GM18868 (cell line): ENCODE measurements around the gene FKBP1A.

Experiments used
- ATAC-seq: cut with Tn5 transposase; IDR thresholded peaks from one replicate; pipeline ENCODE4 v1.9.1; 2021; ENCODE audit warnings: mild to moderate bottlenecking, moderate library complexity; ENCODE audit not compliant: unreplicated experiment

FKBP1A gene

DNA sequence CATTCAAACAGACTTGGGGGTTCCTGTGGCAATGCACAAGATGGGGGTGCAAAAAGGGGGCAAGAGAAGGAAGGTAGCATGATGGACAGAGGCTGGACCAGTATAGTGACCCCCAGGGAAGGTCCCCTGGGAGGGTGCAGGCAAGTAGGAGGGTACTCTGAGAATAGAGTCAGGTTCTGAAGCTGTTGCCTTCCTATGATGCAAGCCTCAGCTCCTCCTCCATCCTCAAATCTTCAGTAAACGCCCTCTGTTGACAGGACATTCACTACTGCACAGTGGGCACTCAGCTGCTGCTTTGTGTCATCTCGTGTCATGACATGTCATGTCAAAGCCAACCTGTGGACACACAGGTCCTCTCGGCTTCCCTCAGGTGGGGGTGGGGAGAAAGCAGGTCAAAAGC lies 58.1 kb downstream of the FKBP1A start:
- ATAC-seq: no peak

DNA sequence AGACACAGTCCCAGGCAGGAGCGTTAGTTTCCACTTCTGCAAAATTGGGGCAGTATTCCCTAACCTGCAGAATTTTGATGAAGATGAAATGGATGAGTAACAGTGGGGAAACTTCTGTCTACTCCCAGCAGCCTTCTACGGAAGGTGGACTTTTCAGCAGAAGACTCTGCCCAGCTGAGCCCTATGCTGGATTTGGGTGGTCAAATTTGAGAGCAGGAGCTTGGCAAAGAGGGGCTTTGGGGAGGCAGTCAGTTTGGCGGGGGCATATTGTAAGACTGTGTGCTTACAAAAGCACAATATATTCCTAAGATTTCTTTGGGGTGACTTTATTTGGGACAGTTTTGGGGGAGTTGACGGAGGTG lies 58.5 kb downstream of the FKBP1A start:
- no peak for ATAC-seq

DNA sequence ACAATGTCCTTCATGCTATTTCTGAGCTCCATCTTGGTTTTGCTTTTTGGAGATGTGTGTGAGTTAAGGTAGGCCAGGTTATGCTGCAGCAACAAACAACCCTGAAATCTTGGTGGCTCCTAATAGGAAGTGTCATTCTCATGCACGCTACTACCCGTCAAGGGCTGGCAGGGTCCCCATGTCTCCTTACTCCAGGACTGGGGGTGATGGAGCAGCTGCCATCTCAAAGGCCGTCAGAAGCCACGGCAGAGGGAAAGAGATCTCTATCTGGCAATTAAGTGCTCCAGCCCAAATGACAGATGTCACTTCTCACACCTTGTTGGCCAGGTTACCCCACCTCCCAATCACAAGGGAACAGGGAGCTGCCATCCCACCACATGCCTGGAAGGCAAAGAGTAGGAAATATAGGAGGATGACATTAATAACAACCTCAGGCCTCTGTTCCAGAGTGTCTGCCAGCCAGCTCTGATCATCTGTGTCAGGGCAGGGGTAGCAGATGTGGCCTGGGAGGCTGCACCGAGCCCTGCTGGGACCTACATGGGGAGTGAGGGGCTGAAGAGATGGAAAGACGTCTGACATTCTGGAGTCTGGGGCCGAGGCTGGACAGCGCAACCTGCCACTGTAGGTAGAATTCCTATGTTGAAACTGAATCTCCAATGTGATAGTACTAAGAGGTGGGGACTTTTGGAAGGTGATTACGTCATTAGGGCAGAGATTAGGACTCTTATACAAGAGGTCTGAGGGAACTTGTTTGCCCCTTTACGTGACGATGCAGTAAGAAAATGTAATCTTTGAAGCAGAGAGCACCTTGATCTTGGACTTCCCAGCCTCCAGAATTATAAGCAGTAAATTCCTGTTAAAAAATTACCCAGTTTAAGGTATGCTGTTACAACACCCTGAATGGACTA lies 59.1 kb downstream of the FKBP1A start:
- ATAC-seq: no peak

DNA sequence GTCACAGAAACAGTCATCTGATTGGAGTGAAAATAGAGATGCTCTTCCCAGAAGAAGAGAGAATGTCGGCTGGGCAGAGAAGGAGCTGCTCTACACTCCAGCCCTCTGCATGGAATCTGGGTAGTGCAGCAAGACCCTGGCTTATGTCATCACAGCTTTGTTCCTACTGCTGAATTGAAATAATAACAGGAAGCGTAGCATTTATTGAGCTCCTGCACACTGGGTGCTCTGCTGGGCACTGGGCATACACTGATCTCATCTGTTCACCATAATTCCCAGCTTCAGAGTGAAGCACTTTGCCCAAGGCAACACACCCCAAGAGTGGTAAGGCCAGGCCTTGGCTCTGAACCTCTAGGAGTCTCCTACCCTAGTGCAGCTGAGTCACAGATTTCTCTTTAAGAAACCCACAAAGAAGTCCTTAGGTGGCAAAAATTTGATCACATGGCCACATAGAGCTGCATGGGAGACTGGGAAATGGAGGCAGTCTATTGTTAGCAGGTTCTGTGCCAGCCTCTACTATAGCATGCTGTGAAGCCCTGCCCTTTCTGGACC lies 60.0 kb downstream of the FKBP1A start:
- no peak for ATAC-seq

DNA sequence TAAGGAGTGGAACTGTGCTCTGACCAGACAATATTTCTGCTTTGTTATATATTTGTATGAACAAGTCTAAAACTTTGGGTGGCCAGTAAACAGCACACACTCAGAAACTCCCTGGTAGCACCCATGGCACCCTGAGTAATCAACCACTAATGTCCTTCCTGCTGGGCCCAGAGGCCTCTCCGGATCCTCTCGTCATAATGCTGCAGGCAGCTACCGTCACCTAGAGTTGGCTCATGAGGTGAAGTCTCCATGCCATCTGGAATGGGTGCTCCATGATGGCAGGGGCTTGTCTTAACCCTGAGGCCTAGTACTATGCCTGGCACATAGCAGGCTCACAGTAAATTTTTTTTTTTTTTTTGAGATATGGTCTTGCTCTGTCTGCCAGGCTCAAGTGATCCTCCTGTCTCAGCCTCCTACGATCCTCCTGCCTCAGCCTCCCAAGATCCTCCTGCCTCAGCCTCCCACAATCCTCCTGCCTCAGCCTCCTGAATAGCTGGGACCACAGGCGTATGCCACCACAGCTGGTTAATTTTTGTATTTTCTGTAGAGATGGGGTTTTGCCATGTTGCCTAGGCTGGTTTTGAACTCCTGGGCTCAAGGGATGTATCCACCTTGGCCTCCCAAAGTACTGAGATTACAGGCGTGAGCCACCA lies 60.9 kb downstream of the FKBP1A start:
- ATAC-seq: no peak

DNA sequence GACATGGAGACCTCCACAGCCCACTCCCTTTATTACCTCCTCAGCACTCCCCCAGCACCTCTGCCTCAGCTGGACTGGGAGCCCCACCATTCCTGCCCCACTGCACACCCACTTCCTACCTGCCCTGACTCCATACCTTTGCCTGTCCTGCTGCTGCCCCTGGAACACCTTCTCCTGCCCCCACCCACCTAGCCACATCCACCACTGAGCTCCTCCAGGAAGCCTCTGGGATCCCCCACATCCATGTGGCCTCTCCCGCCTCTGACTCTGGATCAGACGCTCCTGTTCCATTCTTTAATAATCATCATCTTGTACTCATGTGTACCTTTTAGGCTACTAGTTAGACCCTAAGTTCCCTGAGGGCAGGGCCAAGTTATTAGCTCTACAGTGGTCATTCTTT lies 61.8 kb downstream of the FKBP1A start:
- no peak for ATAC-seq

DNA sequence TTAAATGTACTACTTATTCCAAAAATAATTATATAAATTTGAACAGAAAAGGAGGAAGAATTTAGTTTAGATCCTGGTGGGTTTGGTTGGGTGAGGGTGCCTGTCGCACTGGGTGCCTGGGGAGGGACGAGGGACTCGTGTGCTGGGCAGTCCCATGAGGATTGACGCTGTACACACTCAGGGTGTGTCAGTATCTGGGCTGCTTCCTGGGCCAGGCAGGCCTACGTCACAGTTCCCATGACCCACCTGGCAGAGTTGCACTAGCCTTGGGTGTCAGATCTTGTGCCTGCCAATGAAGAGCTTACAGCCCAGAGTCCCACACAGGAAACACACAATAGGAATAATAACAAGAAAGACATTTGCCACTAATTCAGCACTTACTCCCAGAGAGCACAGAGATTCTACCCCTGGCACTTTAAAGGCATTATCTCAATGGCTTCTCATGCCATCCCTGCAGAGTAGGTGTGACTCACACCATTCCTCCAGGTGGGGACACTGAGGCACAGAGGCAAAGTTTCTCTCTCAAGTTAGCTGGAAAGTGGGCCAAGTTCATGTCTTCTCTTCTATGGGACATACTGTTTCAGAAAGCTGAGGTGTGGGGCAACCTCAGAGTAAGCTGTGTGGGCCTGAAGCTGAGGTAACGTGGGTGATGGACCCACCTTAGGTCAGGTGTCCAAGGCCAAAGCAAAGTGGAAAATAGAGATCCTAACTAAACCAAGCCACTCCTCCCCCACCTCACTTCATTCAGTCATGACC lies 62.6 kb downstream of the FKBP1A start:
- peak; percentile 46 for ATAC-seq

DNA sequence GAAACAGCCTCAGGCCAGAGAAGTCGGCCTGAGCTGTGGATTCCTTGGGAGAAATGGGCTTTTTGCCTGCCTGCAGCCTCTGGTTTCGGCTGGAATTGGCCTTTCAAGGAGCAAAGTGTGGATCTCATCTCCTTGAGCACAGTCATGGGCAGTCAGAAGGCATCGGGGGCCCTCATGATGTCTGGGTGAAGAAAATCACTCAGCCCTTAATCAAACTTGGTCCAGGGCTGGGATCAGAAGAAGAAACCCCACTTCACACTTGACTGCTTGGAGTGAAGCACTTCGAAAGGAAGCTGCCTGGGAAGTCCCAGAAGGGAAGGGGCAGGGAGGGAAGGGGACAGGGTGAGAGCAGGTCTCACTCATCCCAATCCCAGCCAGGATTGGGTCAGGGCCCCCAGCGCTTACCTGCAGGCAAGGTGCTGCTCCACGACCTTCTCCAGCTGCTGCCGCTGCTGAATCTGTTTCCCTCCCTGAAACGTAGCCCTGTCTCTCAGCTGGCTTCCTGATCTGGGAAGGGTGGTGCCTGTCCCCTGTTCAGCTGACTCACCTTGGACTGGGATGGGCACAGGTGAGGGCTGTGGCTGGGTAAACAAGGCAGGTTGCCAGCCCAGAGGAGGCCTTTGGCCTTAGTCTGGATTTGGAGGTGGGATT lies 64.0 kb downstream of the FKBP1A start, which contains the start of gene SDCBP2:
TSS of gene SDCBP2 (minus strand) at position 460 of the 651 bp plus-strand sequence. CDS start 8,723 bp downstream, outside the sequence.
- no peak for ATAC-seq

DNA sequence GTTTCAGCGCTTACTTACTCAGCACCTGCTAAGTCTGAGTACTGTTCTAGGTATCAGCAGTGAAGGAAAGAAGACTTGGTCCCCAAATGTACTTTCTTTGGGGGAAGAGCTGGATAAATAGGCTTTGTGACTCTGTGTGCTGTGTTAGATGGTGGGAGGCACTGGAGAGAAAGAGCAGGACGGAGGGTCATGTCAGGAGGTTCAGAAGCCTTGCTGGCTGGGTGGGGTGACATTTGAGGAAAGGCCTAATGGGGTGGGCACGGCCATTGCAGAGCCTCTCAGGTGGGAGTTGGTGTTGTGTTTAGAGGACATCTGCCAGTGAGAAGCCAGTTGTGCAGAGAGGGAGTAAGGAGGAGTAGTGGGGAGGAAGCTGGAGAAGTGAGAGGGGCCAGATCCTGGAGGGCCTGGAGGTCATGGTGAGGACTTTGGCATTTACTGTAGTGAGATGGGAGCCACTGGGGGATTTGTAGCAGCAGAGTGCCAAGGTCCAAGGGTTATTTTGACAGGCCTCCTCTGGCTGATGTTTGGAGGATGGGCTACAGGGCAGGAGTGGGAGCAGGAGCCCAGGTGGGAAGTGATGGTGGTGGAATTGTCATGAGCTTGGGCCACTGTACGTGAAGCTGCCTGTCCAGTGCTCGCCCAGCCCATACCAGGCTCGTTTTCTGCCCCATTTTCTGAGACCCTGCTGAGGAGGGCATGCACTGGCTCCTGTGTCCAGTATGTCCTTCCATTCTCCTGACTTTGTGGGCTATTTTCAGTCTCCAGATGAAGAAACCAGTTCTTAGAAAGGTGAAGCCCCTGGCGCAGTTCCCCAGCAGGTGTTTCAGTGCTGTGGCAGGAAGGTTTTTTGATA lies 64.8 kb downstream of the FKBP1A start:
- ATAC-seq: no peak

DNA sequence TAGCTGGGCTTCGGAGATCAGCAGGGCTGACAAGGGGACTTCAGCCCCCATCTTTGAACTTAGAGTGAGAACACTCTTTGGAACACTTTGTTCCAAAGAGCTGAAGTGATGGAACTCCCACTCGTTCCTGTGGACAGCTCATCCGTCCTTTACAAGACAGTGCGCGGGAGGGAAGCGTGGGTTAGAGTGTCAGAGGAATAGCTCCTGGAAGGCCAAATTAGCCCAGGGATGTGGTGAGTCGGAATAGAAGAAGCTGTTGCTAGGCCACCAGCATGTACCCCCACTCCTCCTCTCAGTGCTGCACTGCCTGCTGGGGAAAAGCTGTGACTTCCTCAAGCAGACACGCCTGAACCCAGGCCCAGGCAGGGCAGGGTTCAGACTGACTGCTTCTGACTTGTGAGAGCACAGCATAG lies 65.6 kb downstream of the FKBP1A start:
- ATAC-seq: no peak

DNA sequence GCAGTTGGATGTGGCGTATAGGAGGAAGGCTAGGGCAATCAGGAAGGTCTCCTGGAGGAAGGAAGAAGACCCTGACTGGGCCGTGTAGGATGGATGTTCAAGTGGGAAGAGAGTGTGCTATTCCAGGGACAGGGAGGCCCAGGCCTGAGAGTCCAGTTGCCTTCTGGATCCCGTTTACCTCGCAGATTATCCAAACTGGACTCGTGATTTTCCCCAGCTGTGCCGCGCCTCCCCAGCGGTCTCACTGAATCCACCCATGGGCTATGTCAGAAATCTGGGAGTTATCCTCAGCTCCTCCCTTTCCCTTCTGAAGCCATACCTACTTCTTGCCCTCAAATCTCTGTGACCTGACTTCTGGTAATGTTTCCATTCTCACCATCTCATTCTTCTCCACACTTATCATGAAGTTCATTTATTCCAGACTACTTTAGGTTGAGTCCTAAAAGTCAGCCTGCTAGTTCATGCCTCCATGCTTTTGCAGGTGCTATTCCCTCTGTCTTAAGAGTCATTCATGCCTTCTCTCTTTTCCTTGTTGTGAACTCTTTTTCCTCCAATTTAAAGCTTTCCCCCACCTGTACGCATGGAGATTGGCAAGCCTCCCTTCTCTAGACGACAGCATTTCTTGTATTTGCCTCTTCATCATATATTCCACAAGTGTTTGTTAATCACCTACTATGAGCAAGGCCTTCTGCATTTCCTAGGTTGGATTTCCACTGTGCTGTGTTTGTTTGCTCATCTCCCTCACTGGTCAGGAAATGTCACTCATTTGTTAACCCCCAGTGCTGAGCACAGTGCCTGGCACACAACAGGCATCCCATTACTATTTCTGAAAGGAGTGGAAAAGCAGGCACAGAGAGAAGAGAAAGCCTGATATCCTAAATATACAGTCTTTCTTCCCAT lies 66.6 kb downstream of the FKBP1A start:
- ATAC-seq: no peak

DNA sequence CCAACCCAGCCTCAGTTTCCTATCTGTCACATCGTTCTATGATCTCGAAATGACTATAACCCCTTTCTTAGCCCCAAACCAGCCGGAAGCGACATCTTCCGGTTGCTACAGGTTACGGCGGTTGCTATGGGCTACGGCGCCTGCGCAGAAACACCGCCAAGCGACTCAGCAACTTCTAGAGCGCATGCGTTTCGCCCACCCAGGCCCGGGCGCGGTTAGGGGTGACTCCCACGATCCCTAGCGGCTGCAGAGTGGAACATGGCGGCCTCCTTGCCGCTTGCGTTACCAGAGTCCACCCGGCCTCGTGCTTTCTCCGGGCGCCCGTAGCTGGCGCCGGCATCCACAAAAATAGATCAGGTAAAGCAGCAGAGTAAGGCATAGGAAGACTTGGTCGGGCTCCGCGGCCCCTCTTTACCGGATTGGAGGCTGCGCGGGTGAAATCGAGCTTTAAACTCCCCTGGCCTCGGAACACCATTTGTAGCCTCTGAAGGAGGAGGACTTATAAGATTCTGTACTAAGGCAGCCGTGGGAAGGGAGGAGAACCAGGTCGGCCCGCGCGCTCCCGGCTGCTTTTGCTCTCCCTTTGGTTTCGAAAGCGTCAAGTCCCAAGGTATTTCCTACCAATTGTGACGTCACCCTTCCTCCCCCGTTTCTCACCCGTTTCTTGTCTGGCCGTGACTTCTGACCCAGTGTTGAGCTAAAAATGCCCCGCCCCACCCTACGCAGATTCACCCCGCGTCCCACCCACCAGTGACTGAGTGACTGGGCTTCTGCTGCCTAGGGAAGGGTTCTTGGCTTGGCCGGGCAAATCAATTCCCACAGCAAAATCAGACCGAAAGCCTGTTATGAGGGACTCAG lies 67.5 kb downstream of the FKBP1A start:
- ATAC-seq: peak; percentile 83

DNA sequence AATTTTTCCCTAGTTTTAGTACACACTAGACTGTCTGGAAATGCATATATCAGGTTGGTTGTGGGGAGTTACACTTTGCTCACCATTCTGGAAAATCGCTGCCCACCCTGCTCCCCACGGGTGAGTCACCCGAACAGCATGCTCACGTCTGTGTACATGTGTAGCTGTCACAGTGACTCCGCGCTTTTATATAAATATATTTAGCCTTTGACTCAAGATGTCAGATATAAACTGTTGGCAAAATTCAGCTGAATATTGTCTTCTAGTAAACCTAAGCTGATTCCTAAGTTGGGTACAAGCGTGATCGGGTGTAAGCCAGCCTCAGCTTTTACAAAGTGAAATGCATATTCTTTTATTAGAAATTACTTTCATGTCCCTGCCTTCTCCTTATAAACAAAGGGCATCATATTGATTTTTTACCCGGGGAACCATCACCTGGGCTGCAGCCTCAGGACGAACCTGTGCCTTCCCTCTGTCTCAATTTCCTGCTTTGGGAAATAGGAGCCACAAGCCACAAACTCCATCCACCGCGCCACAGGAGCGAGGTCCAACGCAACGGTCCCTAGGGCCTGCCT lies 68.2 kb downstream of the FKBP1A start:
- no peak for ATAC-seq

DNA sequence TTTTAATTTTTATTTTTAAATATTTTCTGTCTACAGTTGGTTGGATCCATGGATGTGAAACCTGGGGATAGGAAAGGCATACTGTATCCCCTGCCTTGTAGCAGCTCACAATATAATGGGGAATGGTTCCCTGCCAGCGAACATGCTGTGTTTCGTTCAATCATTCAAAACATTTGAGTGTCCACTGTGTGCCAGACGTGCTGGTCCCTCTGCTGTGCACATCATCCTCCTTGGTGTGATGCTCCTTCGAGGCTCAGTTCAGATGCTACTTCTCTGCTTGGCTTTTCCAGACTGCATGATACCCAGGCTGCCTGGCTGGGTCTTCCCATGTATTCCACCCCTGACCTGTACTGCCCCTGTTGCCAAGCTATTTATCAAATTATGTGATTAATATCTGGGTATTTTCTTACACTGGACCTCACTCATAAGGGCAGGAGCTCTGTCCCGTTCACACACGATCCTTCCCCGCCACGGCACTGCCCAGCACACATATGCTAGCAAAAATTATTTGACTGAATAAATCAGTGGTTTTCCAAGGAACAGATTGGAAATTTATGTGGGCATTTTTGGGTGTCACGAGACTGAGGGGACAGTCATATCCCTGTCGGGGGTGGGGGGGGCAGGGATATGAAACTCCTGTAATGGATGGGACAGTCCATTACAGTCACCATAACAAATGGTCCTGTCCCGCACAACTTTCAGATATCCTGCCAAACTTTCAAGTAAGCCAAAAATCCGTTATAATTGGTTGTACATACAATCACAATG lies 68.8 kb downstream of the FKBP1A start:
- no peak for ATAC-seq

DNA sequence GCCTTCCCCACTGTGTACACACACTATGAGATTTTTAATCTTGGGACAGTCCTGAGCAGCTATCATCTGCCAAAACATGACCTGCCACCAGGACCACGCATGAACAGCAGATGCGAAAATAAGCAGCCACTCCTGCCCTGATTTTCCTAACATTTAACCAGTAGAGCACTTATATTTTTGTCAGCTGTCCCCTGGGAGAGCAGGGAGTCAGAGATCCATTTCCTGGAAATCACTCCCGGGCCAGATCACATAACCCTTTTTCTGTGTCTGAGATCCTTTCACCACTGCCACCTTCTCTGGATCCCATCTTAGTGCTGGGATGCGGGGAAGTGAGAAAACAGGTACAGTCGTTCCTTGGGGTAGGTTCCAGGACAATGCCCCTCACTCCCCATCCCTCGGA lies 69.6 kb downstream of the FKBP1A start:
- ATAC-seq: no peak

DNA sequence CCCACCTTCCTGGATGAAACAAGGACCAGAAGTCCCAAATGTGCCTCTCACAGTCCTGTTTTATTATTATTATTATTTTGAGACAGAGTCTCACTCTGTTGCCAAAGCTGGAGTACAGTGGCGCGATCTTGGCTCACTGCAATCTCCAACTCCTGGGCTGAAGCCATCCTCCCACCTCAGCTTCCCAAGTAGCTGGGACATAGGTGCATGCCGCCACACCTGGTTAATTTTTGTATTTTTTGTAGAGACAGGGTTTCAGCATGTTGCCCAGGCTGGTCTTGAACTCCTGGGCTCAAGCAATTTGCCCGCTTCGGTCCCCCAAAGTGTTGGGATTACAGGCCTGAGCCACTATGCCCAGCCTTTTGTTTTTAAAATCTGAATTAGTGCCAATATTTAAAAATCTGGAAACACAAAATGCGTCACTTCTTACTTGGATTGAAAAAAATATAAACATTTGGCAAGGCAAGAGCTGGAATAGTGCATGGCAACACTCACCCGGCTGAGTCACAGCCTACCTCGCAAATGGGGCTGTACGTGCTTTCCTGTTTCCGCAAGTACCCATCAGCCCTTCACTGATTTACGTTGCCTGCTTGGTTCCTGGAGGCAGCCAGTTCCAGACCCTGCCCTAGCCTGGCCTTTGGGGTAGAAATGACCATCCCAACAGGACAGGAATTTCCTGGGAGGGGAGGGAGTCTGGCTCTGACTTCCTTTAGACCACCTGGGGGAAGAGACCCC lies 70.2 kb downstream of the FKBP1A start:
- ATAC-seq: no peak
